Esophagus muscularis mucosa (tissue), 3 donors: ENCODE data around the gene CHN1.

Experiments used
- POLR2A ChIP-seq: fragments of 450-650 bp; IDR thresholded peaks from one replicate; pipeline ENCODE4 v1.6.1; 2017; ENCODE audit warnings: antibody characterized with exemption, moderate library complexity, mild to moderate bottlenecking, low read depth
- TF ChIP-seq, protein P1 (sequence below), 3 experiments: fragments of 200-600 bp in 2 of 3; fragments of 450-650 bp in 1 of 3; sonication (generic) in 2 of 3; IDR thresholded peaks; one replicate each; pipeline ENCODE4 v1.5.1; 2017 to 2019; ENCODE audit warnings: antibody characterized with exemption in 3 of 3, mild to moderate bottlenecking in 2 of 3, moderate library complexity in 1 of 3

DNA sequence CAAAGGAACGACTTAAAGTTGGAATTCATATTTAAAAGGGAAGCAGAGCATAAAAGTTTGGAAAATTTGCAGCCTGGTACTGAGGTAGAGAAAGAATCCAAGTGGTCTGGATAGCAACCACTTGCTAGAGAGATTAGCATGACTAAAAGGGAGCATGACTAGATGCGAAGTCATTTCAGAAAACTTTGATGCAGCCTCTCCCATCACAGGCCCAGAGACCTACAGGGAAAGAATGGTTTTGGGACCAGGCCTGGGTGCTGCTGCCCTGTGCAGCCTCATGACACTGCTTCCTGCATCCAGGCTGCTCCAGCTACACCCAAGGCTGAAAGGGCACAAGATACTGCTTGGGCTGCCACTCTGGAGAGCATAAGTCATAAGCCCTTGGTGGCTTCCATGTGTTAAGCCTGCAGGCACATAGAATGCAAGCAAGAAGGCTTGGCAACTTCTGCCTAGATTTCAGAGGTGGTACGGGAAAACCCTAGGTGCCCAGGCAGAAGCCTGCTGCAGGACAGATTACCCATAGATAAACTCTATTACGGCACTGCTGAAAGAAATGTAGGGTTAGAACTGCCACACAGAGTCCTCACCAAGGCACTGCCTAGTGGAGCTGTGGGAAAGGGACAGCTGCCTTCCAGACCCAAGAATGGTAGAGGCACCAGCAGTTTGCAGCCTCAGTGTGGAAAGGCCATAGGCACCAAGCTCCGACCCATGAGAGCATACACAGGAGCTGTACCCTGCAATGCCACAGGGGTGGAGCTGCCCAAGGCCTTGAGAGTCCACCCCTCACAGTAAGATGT, 12.6 kb upstream of the CHN1 start:
- TF ChIP-seq, protein P1, sequence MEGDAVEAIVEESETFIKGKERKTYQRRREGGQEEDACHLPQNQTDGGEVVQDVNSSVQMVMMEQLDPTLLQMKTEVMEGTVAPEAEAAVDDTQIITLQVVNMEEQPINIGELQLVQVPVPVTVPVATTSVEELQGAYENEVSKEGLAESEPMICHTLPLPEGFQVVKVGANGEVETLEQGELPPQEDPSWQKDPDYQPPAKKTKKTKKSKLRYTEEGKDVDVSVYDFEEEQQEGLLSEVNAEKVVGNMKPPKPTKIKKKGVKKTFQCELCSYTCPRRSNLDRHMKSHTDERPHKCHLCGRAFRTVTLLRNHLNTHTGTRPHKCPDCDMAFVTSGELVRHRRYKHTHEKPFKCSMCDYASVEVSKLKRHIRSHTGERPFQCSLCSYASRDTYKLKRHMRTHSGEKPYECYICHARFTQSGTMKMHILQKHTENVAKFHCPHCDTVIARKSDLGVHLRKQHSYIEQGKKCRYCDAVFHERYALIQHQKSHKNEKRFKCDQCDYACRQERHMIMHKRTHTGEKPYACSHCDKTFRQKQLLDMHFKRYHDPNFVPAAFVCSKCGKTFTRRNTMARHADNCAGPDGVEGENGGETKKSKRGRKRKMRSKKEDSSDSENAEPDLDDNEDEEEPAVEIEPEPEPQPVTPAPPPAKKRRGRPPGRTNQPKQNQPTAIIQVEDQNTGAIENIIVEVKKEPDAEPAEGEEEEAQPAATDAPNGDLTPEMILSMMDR (IDR thresholded peaks at IDR 0.05): no peak
- no peak for TF ChIP-seq POLR2A
